HEK293 (cell line): ENCODE results near the gene UGT1A7.
"Not testable (repeated sequence)": the region's sequence is repeated elsewhere in the genome, so short reads cannot be mapped to it uniquely, and the experiment has no call there.

Source experiments
- CTCF ChIA-PET: fragments of 350-600 bp; formaldehyde crosslinking; extraction: SDS; loops from one replicate; lab custom pipeline; 2021; ENCODE audit warnings: antibody characterized with exemption; lab: Yijun Ruan, JAX
- POLR2A ChIA-PET: fragments of 300-600 bp; formaldehyde crosslinking; extraction: SDS; loops from one replicate; lab custom pipeline; 2020; ENCODE audit warnings: antibody characterized with exemption, inconsistent platforms; lab: Yijun Ruan, JAX
- H3K27ac ChIP-seq: fragments of 200-500 bp; sonication (Bioruptor generic); 2 replicates; pipeline ENCODE4 v1.5.1; 2014; ENCODE audit warnings: low read depth, low read length, control low read depth, inconsistent platforms; ENCODE audit errors: extremely low read depth
- H3K36me3 ChIP-seq, 2 experiments: fragments of 200-500 bp in 1 of 2; sonication (Bioruptor generic) in 1 of 2; 1 replicate in 1 of 2; 2 replicates in 1 of 2; pipeline ENCODE4 v1.5.1; 2014 to 2017; ENCODE audit warnings: inconsistent platforms in 2 of 2, low read length in 2 of 2; ENCODE audit not compliant: control insufficient read depth in 2 of 2, insufficient read depth in 1 of 2
- H3K4me1 ChIP-seq: fragments of 200-500 bp; sonication (Bioruptor generic); 2 replicates; pipeline ENCODE4 v1.5.1; 2014; ENCODE audit warnings: mild to moderate bottlenecking, low read length, inconsistent platforms; ENCODE audit not compliant: control insufficient read depth, insufficient read depth
- H3K4me3 ChIP-seq: 2 replicates; pipeline ENCODE4 v1.5.1; 2011; ENCODE audit warnings: low read depth, mild to moderate bottlenecking, control low read depth, low read length, moderate library complexity
- H3K9me3 ChIP-seq: fragments of 200-500 bp; sonication (Bioruptor generic); 2 replicates; pipeline ENCODE4 v1.5.1; 2014; ENCODE audit warnings: low read depth, low read length, inconsistent platforms; ENCODE audit not compliant: control insufficient read depth, insufficient read depth
- HOXA7 ChIP-seq: sonication (generic); formaldehyde crosslinking; IDR thresholded peaks from 2 replicates; pipeline ENCODE4 v1.8.1; 2022; ENCODE audit warnings: missing genetic modification reagents, borderline replicate concordance
- HOXD13 ChIP-seq: sonication (generic); formaldehyde crosslinking; IDR thresholded peaks from 2 replicates; pipeline ENCODE4 v1.8.0; 2022; ENCODE audit warnings: missing genetic modification reagents, borderline replicate concordance
- SALL2 ChIP-seq: fragments of 450-650 bp; formaldehyde crosslinking; IDR thresholded peaks from 2 replicates; pipeline ENCODE4 v1.5.0; 2017; ENCODE audit warnings: missing biosample characterization, mild to moderate bottlenecking, missing genetic modification characterization, borderline replicate concordance
- SCRT1 ChIP-seq: fragments of 450-650 bp; formaldehyde crosslinking; IDR thresholded peaks from 2 replicates; pipeline ENCODE4 v1.5.1; 2016; ENCODE audit warnings: missing biosample characterization, missing genetic modification characterization, borderline replicate concordance
- SCRT2 ChIP-seq: fragments of 450-650 bp; formaldehyde crosslinking; IDR thresholded peaks from 2 replicates; pipeline ENCODE4 v1.5.1; 2016; ENCODE audit warnings: missing biosample characterization, missing genetic modification characterization
- SETDB1 ChIP-seq: IDR thresholded peaks from one replicate; pipeline ENCODE4 v1.6.1; 2017; ENCODE audit warnings: mild to moderate bottlenecking, low read length, moderate library complexity, mixed read lengths; ENCODE audit not compliant: insufficient read length
- SP3 ChIP-seq: fragments of 450-650 bp; formaldehyde crosslinking; IDR thresholded peaks from 2 replicates; pipeline ENCODE4 v1.5.1; 2016; ENCODE audit warnings: missing biosample characterization, missing genetic modification characterization
- WT1 ChIP-seq: fragments of 450-650 bp; formaldehyde crosslinking; IDR thresholded peaks from 2 replicates; pipeline ENCODE4 v1.5.1; 2016; ENCODE audit warnings: missing biosample characterization, missing genetic modification characterization
- ZBTB21 ChIP-seq: fragments of 450-650 bp; formaldehyde crosslinking; IDR thresholded peaks from 2 replicates; pipeline ENCODE4 v1.5.1; 2017; ENCODE audit warnings: missing biosample characterization, missing genetic modification characterization
- ZNF132 ChIP-seq: fragments of 450-650 bp; formaldehyde crosslinking; IDR thresholded peaks from 2 replicates; pipeline ENCODE4 v1.5.1; 2017; ENCODE audit warnings: missing biosample characterization, missing genetic modification characterization, borderline replicate concordance
- ZNF133 ChIP-seq: fragments of 450-650 bp; formaldehyde crosslinking; IDR thresholded peaks from 2 replicates; pipeline ENCODE4 v1.5.1; 2016; ENCODE audit warnings: missing biosample characterization, missing genetic modification characterization
- ZNF274 ChIP-seq, 2 experiments: fragments of 200-500 bp in 1 of 2; fragments of 450-650 bp in 1 of 2; sonication (Bioruptor generic) in 1 of 2; formaldehyde crosslinking in 1 of 2; IDR thresholded peaks; 2 replicates each; pipeline versions ENCODE4 v1.5.1 to v1.6.1; 2014 to 2016; ENCODE audit warnings: borderline replicate concordance in 1 of 2, inconsistent platforms in 1 of 2, low read length in 1 of 2, missing biosample characterization in 1 of 2, missing genetic modification characterization in 1 of 2
- ZNF350 ChIP-seq: fragments of 450-650 bp; formaldehyde crosslinking; IDR thresholded peaks from 2 replicates; pipeline ENCODE4 v1.5.0; 2017; ENCODE audit warnings: missing biosample characterization, mild to moderate bottlenecking, missing genetic modification characterization
- ZNF354C ChIP-seq: fragments of 450-650 bp; formaldehyde crosslinking; IDR thresholded peaks from 2 replicates; pipeline ENCODE4 v1.5.1; 2016; ENCODE audit warnings: missing biosample characterization, missing genetic modification characterization, low read depth, borderline replicate concordance
- ZNF391 ChIP-seq: fragments of 450-650 bp; formaldehyde crosslinking; IDR thresholded peaks from 2 replicates; pipeline ENCODE4 v1.5.1; 2016; ENCODE audit warnings: low read depth, missing biosample characterization, missing genetic modification characterization, borderline replicate concordance
- ZNF473 ChIP-seq: fragments of 450-650 bp; formaldehyde crosslinking; IDR thresholded peaks from 2 replicates; pipeline ENCODE4 v1.5.1; 2017; ENCODE audit warnings: missing biosample characterization, missing genetic modification characterization
- ZNF514 ChIP-seq: fragments of 450-650 bp; formaldehyde crosslinking; IDR thresholded peaks from 2 replicates; pipeline ENCODE4 v1.5.1; 2016; ENCODE audit warnings: missing biosample characterization, missing genetic modification characterization
- ZNF600 ChIP-seq: fragments of 450-650 bp; formaldehyde crosslinking; IDR thresholded peaks from 2 replicates; pipeline ENCODE4 v1.5.1; 2016; ENCODE audit warnings: missing biosample characterization, missing genetic modification characterization
- ZNF660 ChIP-seq: fragments of 450-650 bp; IDR thresholded peaks from 2 replicates; pipeline ENCODE4 v1.5.1; 2018; ENCODE audit warnings: missing biosample characterization, mild to moderate bottlenecking, missing genetic modification characterization
- ZNF677 ChIP-seq: fragments of 450-650 bp; IDR thresholded peaks from 2 replicates; pipeline ENCODE4 v1.5.0; 2018; ENCODE audit warnings: missing biosample characterization, mild to moderate bottlenecking, missing genetic modification characterization, moderate library complexity
- ZNF707 ChIP-seq: fragments of 450-650 bp; formaldehyde crosslinking; IDR thresholded peaks from 2 replicates; pipeline ENCODE4 v1.5.1; 2016; ENCODE audit warnings: missing biosample characterization, missing genetic modification characterization
- ZNF791 ChIP-seq: fragments of 450-650 bp; formaldehyde crosslinking; IDR thresholded peaks from 2 replicates; pipeline ENCODE4 v1.5.1; 2016; ENCODE audit warnings: missing biosample characterization, missing genetic modification characterization
- ZXDB ChIP-seq: fragments of 450-650 bp; formaldehyde crosslinking; IDR thresholded peaks from 2 replicates; pipeline ENCODE4 v1.5.1; 2016; ENCODE audit warnings: missing biosample characterization, missing genetic modification characterization
- TF ChIP-seq, protein P1 (sequence below): fragments of 450-650 bp; formaldehyde crosslinking; IDR thresholded peaks from 2 replicates; pipeline ENCODE4 v1.5.1; 2017; ENCODE audit warnings: missing biosample characterization, missing genetic modification characterization

UGT1A7 gene

DNA sequence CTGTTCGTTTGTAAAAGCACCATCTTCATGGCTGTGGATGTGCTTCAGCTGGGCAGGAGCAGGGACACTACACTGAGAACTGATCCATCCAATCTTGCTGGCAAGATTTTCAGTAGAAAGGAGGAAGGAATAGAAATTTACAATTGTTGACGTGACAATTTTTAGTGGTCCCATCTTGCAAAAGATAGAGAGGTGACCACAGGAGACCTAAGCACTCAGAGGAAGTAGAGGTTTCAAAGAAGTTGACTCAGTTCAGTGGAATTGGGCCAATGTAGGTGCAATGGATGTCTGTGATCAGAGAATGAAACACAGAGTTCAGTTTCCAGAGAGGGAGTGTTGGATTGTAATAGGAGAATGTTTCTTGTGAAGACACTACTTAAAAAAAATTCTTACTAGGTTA is 32.4 kb downstream of the UGT1A7 start:
- Histone ChIP-seq H3K4me1 (no peaks in the 10 kb centered on the region), H3K36me3 (no peaks in the 10 kb centered on the region), H3K4me3 (no peak overlapping the region), H3K9me3 (no peaks in the 10 kb centered on the region), H3K27ac (no peak overlapping the region)
- POLR2A ChIA-PET = no interaction called here
- TF ChIP-seq WT1 (tag by site-specific recombination) (no peak), ZNF133 (tag by site-specific recombination) (no peak)
- CTCF ChIA-PET = no interaction called here

GRCh38 chr2:233718552-233718951 is 36.9 kb downstream of the UGT1A7 start, which contains the start of gene UGT1A4:
UGT1A4 (plus strand) TSS chr2:233718736; CDS start chr2:233718821, 85 bp downstream.
- POLR2A ChIA-PET = no interaction called here
- CTCF ChIA-PET = no interaction called here

DNA sequence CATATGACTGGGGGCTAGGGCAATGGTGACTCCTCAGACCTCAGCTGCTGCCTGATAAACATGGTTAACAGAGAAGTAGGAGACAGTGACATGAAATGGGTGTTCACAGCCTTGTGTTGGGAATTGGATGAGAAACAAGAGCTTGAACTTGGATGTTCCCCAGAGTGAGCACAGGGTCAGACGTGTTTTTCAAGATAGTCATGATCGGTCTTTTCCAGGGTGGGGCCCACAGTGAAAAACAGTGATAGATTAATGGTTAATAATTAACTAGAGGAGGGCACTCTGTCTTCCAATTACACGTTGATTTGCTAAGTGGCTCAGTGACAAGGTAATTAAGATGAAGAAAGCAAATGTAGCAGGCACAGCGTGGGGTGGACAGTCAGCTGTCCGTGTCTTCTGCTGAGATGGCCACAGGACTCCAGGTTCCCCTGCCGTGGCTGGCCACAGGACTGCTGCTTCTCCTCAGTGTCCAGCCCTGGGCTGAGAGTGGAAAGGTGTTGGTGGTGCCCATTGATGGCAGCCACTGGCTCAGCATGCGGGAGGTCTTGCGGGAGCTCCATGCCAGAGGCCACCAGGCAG is 47.1 kb downstream of the UGT1A7 start, which contains the start of gene UGT1A3:
Gene UGT1A3, plus strand, starts transcription at position 320 of the 579 bp plus-strand sequence. Its CDS starts 85 bp downstream, at position 405.
- ChIA-PET CTCF (no interaction called here), POLR2A (no interaction called here)
- TF ChIP-seq SCRT1 (no peak), ZNF707 (tag by site-specific recombination) (no peak), SP3 (tag by site-specific recombination) (no peak), ZBTB21 (tag by site-specific recombination) (no peak)
- Histone ChIP-seq H3K4me3 (no peak within 1 kb of the TSS), H3K9me3 (no peaks in the 10 kb centered on the region), H3K4me1 (no peaks in the 10 kb centered on the region), H3K36me3 (no peaks in the 10 kb centered on the region), H3K27ac (no peak within 1 kb of the TSS)

More at GRCh38 chr2:233718552-233718951, 36.9 kb downstream of the UGT1A7 start, which contains the start of gene UGT1A4:
- Histone ChIP-seq H3K4me1 (no peaks in the 10 kb centered on the region), H3K27ac (no peak within 1 kb of the TSS), H3K9me3 (no peaks in the 10 kb centered on the region), H3K36me3 (no peaks in the 10 kb centered on the region), H3K4me3 (no peak within 1 kb of the TSS)
- TF ChIP-seq ZNF473 (tag by site-specific recombination) (no peak), HOXA7 (CRISPR knock-in tag) (no peak), ZNF791 (no peak), SP3 (tag by site-specific recombination) (no peak), SETDB1 (no peak), HOXD13 (CRISPR knock-in tag) (no peak), ZXDB (tag by site-specific recombination) (no peak), SCRT2 (tag by site-specific recombination) (no peak), ZNF677 (tag by site-specific recombination) (no peak), ZNF600 (no peak), ZNF514 (no peak), ZNF274 (IDR thresholded peaks at IDR 0.05; ENCODE audit: low read length) (no peak), ZNF274 (tag by site-specific recombination; IDR thresholded peaks at IDR 0.05; ENCODE audit: borderline replicate concordance) (no peak), ZNF132 (tag by site-specific recombination) (no peak), ZNF660 (no peak), ZNF350 (tag by site-specific recombination) (no peak), ZNF391 (tag by site-specific recombination) (no peak), ZNF354C (no peak), SALL2 (no peak)
- TF ChIP-seq, protein P1, sequence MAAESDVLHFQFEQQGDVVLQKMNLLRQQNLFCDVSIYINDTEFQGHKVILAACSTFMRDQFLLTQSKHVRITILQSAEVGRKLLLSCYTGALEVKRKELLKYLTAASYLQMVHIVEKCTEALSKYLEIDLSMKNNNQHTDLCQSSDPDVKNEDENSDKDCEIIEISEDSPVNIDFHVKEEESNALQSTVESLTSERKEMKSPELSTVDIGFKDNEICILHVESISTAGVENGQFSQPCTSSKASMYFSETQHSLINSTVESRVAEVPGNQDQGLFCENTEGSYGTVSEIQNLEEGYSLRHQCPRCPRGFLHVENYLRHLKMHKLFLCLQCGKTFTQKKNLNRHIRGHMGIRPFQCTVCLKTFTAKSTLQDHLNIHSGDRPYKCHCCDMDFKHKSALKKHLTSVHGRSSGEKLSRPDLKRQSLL (tag by site-specific recombination) = no peak

DNA sequence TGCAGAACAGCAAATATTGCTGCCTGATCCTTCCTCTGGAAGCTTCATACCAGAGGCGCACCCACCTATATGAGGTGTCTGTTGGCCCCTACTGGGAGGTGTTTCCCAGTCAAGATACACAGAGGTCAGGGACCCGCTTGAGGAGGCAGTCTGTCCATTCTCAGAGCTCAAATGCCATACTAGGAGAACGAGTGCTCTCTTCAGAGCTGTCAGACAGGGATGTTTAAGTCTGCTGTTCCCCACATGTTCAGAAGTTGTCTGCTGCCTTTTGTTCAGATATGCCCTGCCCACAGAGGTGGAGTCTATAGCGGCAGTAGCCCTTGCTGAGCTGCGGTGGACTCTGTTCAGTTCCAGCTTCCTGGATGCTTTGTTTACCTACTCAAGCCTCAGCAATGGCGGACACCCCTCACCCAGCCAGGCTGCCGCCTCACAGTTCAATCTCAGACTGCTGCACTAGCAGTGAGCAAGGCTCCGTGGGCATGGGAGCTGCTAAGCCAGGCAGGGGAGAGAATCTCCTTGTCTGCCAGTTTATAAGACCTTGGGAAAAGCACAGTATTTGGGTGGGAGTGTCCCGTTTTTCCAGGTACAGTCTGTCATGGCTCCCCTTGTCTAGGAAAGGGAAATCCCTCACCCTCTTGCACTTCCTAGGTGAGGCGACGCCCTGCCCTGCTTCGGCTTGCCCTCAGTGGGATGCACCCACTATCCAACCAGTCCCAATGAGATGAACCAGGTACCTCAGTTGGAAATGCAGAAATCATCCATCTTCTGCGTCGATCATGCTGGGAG is 55.4 kb downstream of the UGT1A7 start:
- CTCF ChIA-PET, POLR2A ChIA-PET, H3K4me3 ChIP-seq, H3K27ac ChIP-seq, H3K9me3 ChIP-seq, H3K4me1 ChIP-seq, H3K36me3 ChIP-seq: not testable (repeated sequence)
